Measurements from ENCODE around the gene MRPL45. TPM values are rescaled to one million over a fixed set of nuclear protein-coding genes. Genes with fewer than 3 reads are reported as not detected.
"Not testable (repeated sequence)": the region's sequence is repeated elsewhere in the genome, so short reads cannot be mapped to it uniquely, and the experiment has no call there.

MRPL45 gene
- total and polyA plus RNA-seq, 9 of the 15 experiments (the other 6 are each of a cell fraction or from before 2014, with no cell fraction given) = 48.4 to 228 (median 76.8) TPM

- DNase-seq (ENCODE audit: extremely low read depth in 1 of 4, low spot score in 3 of 4) (peak in 2 of 4 experiments; percentile 9 to 27), ATAC-seq (peak; percentile 89)
- CTCF ChIA-PET (ENCODE audit: low intra/inter-chr PET ratio); H3K27me3 ChIP-seq (ENCODE audit: control insufficient read depth in 2 of 2, insufficient read depth in 2 of 2, low read length in 2 of 2); POLR2A ChIA-PET; H4K20me1 ChIP-seq (replicated peaks; ENCODE audit: control insufficient read depth, insufficient read depth, low read length); FAIRE-seq; H3K27ac ChIP-seq (ENCODE audit: extremely low read depth, low read depth, low read length); H3K4me2 ChIP-seq (ENCODE audit: insufficient read depth, low read length); H3K36me3 ChIP-seq (ENCODE audit: control insufficient read depth, insufficient read depth, low read length); in situ Hi-C loops (cut with MboI); H3K4me1 ChIP-seq (replicated peaks in 1 of 2; ENCODE audit: control insufficient read depth in 2 of 2, insufficient read depth in 2 of 2, low read length in 2 of 2); H3K79me2 ChIP-seq (ENCODE audit: control insufficient read depth, insufficient read depth, low read length); H2AFZ ChIP-seq (ENCODE audit: low read depth, low read length); BruUV-seq (replicated peaks); H3K9me1 ChIP-seq (ENCODE audit: control insufficient read depth, insufficient read depth, low read length); H3K9me3 ChIP-seq (replicated peaks; ENCODE audit: control insufficient read depth, insufficient read depth, low read depth, low read length); H3K9ac ChIP-seq (ENCODE audit: insufficient read depth in 1 of 2, low read depth in 2 of 2, low read length in 2 of 2); H3K4me3 ChIP-seq; intact Hi-C loops (cut with micrococcal nuclease): not testable (repeated sequence)
- peak; percentile 32 to 47; a peak in 3 of 4 replicates for TF ChIP-seq RAD21 (CRISPR knock-in tag; conservative IDR thresholded peaks at IDR 0.05 in 1 of 2, IDR thresholded peaks at IDR 0.05 in 1 of 2)
- TF ChIP-seq CTCF (IDR thresholded peaks at IDR 0.05 in 2 of 3, conservative IDR thresholded peaks at IDR 0.05 in 1 of 3; ENCODE audit: insufficient read depth in 2 of 3, low read depth in 1 of 3, low read length in 3 of 3) = peak; percentile 33 to 51 (median 36); a peak in 3 of 6 replicates
- WGBS (ENCODE audit: insufficient coverage, low coverage, missing lambda C conversion rate) = 11% methylated on average over 8 of the region's 12 CpGs
Observed at GRCh38 chr17:38288217-38288827, 8.6 kb upstream of the MRPL45 start.

- H3K9me3 ChIP-seq (replicated peaks; ENCODE audit: control insufficient read depth, insufficient read depth, low read depth, low read length); H3K36me3 ChIP-seq (ENCODE audit: control insufficient read depth, insufficient read depth, low read length); H4K20me1 ChIP-seq (replicated peaks; ENCODE audit: control insufficient read depth, insufficient read depth, low read length); H2AFZ ChIP-seq (ENCODE audit: low read depth, low read length); H3K4me1 ChIP-seq (replicated peaks in 1 of 2; ENCODE audit: control insufficient read depth in 2 of 2, insufficient read depth in 2 of 2, low read length in 2 of 2); H3K4me3 ChIP-seq; CTCF ChIA-PET (ENCODE audit: low intra/inter-chr PET ratio); H3K9me1 ChIP-seq (ENCODE audit: control insufficient read depth, insufficient read depth, low read length); H3K27me3 ChIP-seq (ENCODE audit: control insufficient read depth in 2 of 2, insufficient read depth in 2 of 2, low read length in 2 of 2); FAIRE-seq; H3K27ac ChIP-seq (ENCODE audit: extremely low read depth, low read depth, low read length); in situ Hi-C loops (cut with MboI); POLR2A ChIA-PET; BruUV-seq (replicated peaks); H3K79me2 ChIP-seq (ENCODE audit: control insufficient read depth, insufficient read depth, low read length); H3K9ac ChIP-seq (ENCODE audit: insufficient read depth in 1 of 2, low read depth in 2 of 2, low read length in 2 of 2); DNase-seq (ENCODE audit: extremely low read depth in 1 of 4, low spot score in 3 of 4); H3K4me2 ChIP-seq (ENCODE audit: insufficient read depth, low read length); ATAC-seq; intact Hi-C loops (cut with micrococcal nuclease): not testable (repeated sequence)
- 13% methylated on average over 1 of the region's 1 CpG for WGBS (ENCODE audit: insufficient coverage, low coverage, missing lambda C conversion rate)
Observed at GRCh38 chr17:38289760-38290159, 7.2 kb upstream of the MRPL45 start.

All from K562 (cell line).